Measurements from ENCODE around the gene DYNLT3. TPM values are rescaled to one million over a fixed set of nuclear protein-coding genes. Genes with fewer than 3 reads are reported as not detected.
A peak's percentile ranks its signal among the peaks of the same experiment; 100 is the strongest.

The DYNLT3 gene
- polyA plus RNA-seq, 2 of the 4 experiments (the other 2 are of a cell fraction), result 26.8 to 27.3 TPM

GRCh38 chrX:37829721-37830120, 17.6 kb downstream of the DYNLT3 start:
- ATAC-seq (no peak), DNase-seq (ENCODE audit: low read depth in 1 of 2, low spot score in 1 of 2) (no peak), FAIRE-seq (peak; percentile 54)
- H3K4me3 ChIP-seq, result no peak overlapping the region
- H3K9me3 ChIP-seq, result no peaks in the 10 kb centered on the region
- WGBS (ENCODE audit: missing lambda C conversion rate), result 40% methylated on average over 1 of the region's 1 CpG
- no peak overlapping the region for H3K4me2 ChIP-seq
- ChIA-PET POLR2A (no interaction called here), CTCF (interaction anchor here (0.9 kb wide), 1 partner anchor 84 kb away, joined by 3 read pairs; no protein-coding TSS in a partner anchor)
- H3K4me1 ChIP-seq, result peaks cover 4% of the 10 kb centered on the region; the same call in 1 of the 3 replicates
- TF ChIP-seq USF2 (IDR thresholded peaks at IDR 0.05), result no peak
- TF ChIP-seq MAX (IDR thresholded peaks at IDR 0.05), result no peak
- no peak for TF ChIP-seq CEBPB (IDR thresholded peaks at IDR 0.05)
- no peak for TF ChIP-seq EHMT2 (IDR thresholded peaks at IDR 0.05; ENCODE audit: low read depth)
- TF ChIP-seq PBX3 (IDR thresholded peaks at IDR 0.05), result no peak
- TF ChIP-seq ATOH8 (CRISPR knock-in tag; IDR thresholded peaks at IDR 0.05; ENCODE audit: low read depth), result no peak
- no peak for TF ChIP-seq MYC (IDR thresholded peaks at IDR 0.05; ENCODE audit: borderline replicate concordance, low read length)
- TF ChIP-seq FOSL2 (IDR thresholded peaks at IDR 0.05), result no peak
- no peak for TF ChIP-seq FOSL2 (CRISPR knock-in tag; IDR thresholded peaks at IDR 0.05)
- TF ChIP-seq JUNB (IDR thresholded peaks at IDR 0.05), result no peak
- no peak overlapping the region for H3K27ac ChIP-seq

- CTCF ChIA-PET, result interaction anchor here (0.8 to 2.7 kb wide), 18 partner anchors 8 to 876 kb away, joined by 3 to 42 read pairs (median 5); no protein-coding TSS in a partner anchor
- 1% methylated on average over 3 of the region's 3 CpGs for WGBS (ENCODE audit: missing lambda C conversion rate)
- H3K4me2 ChIP-seq, result peak overlapping the region; percentile 49; the same call in 2 of the 3 replicates
- no peak overlapping the region for H3K4me3 ChIP-seq
- peaks cover 6% of the 10 kb centered on the region; the same call in 2 of the 3 replicates for H3K4me1 ChIP-seq
- TF ChIP-seq ELK1 (IDR thresholded peaks at IDR 0.05; ENCODE audit: low read depth, low read length) (no peak), PBX3 (IDR thresholded peaks at IDR 0.05) (no peak), CTCF (IDR thresholded peaks at IDR 0.05) (peak; percentile 61), HOXB13 (CRISPR knock-in tag; IDR thresholded peaks at IDR 0.05; ENCODE audit: low read depth) (no peak), RAD21 (conservative IDR thresholded peaks at IDR 0.05 in 1 of 2, IDR thresholded peaks at IDR 0.05 in 1 of 2) (peak; percentile 71 to 77), SMC3 (IDR thresholded peaks at IDR 0.05) (peak; percentile 79)
- POLR2A ChIA-PET, result no interaction called here
- H3K27ac ChIP-seq, result no peak overlapping the region
- peak; percentile 36 for FAIRE-seq
- peak; percentile 10 to 38 for DNase-seq (ENCODE audit: low read depth in 1 of 2, low spot score in 1 of 2)
- peak; percentile 56 to 81; a peak in 4 of 6 replicates for ATAC-seq
- no peaks in the 10 kb centered on the region for H3K9me3 ChIP-seq
These were observed 22.0 kb downstream of the DYNLT3 start for GRCh38 chrX:37825215-37825842.
